ENCODE measurements around the gene GMPR2.

DNA sequence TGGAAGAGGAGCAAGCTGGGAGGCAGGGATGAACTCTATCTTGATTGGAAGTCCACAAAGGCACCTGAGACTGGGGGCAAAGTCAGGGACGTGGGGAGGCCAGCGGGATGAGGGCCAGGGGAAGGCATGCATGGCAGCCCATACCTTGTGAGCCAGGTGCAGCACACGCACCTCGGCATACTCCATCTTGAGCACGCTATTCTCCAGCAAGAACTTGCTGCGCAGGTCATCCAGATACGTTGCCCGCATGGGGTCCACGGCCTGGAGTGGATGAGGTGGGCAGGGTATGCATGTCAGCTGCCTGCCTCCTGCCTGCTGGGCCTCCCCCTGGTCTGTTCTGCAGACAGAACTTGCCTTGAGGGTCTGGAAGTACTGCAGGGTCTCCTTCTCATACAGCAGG, 34.8 kb downstream of the GMPR2 start:
- TF ChIP-seq CTCF (conservative IDR thresholded peaks at IDR 0.05; ENCODE audit: low read depth, low read length): no peak
- no peak for TF ChIP-seq EZH2phosphoT487 (IDR thresholded peaks at IDR 0.05; ENCODE audit: borderline replicate concordance, low read length)
- TF ChIP-seq EZH2 (IDR thresholded peaks at IDR 0.05; ENCODE audit: low read length, unreplicated experiment): no peak
